GM23338 (cell line): ENCODE results near the gene OPN3. TPM values are rescaled to one million over a fixed set of nuclear protein-coding genes. Genes with fewer than 3 reads are reported as not detected.

Experiments used
- ATAC-seq: fragments of 200-7000 bp; cut with Tn5 transposase; 3 replicates; pipeline ENCODE4 v1.9.1; 2020
- DNase-seq: peaks from one replicate; pipeline ENCODE4 v3.0.0-alpha.2; 2015; ENCODE audit warnings: low spot score
- H2AFZ ChIP-seq: fragments of 200-600 bp; sonication (generic); 2 replicates; pipeline ENCODE4 v1.8.0; 2016; ENCODE audit warnings: antibody characterized with exemption, mild to moderate bottlenecking, moderate library complexity
- H3F3A ChIP-seq: fragments of 200-600 bp; sonication (generic); replicated peaks from 2 replicates; pipeline ENCODE4 v1.8.0; 2017; ENCODE audit warnings: antibody characterized with exemption, mixed run types, low read depth
- H3K27ac ChIP-seq: fragments of 200-600 bp; sonication (generic); 2 replicates; pipeline ENCODE4 v1.6.1; 2016; ENCODE audit warnings: low read depth
- H3K27me3 ChIP-seq: fragments of 200-600 bp; sonication (generic); 2 replicates; pipeline ENCODE4 v1.8.0; 2016; ENCODE audit warnings: mild to moderate bottlenecking, mixed run types, moderate library complexity; ENCODE audit not compliant: insufficient read depth
- H3K36me3 ChIP-seq: fragments of 200-600 bp; sonication (generic); 2 replicates; pipeline ENCODE4 v1.8.0; 2016; ENCODE audit warnings: mild to moderate bottlenecking; ENCODE audit not compliant: insufficient read depth
- H3K4me1 ChIP-seq: fragments of 200-600 bp; sonication (generic); 2 replicates; pipeline ENCODE4 v1.8.0; 2016; ENCODE audit warnings: mild to moderate bottlenecking, moderate library complexity; ENCODE audit not compliant: insufficient read depth
- H3K4me2 ChIP-seq: fragments of 200-600 bp; sonication (generic); 2 replicates; pipeline ENCODE4 v1.7.1; 2017; ENCODE audit warnings: mixed run types
- H3K4me3 ChIP-seq: fragments of 200-600 bp; sonication (generic); 2 replicates; pipeline ENCODE4 v1.6.1; 2016; ENCODE audit warnings: mixed run types
- H3K79me2 ChIP-seq: fragments of 200-600 bp; sonication (generic); replicated peaks from 2 replicates; pipeline ENCODE4 v1.8.0; 2017; ENCODE audit warnings: mild to moderate bottlenecking; ENCODE audit not compliant: insufficient read depth
- H3K9me2 ChIP-seq: fragments of 200-600 bp; sonication (generic); 2 replicates; pipeline ENCODE4 v1.8.0; 2017; ENCODE audit not compliant: insufficient read depth
- H4K20me1 ChIP-seq: fragments of 200-600 bp; sonication (generic); replicated peaks from 2 replicates; pipeline ENCODE4 v1.8.0; 2017; ENCODE audit warnings: mild to moderate bottlenecking; ENCODE audit not compliant: insufficient read depth
- H3K27ac Mint-ChIP-seq: 2 replicates; pipeline ENCODE4 v1.8.0; 2020; ENCODE audit warnings: inconsistent platforms, mild to moderate bottlenecking, moderate library complexity, mixed read lengths
- H3K27me3 Mint-ChIP-seq: 3 replicates; pipeline ENCODE4 v1.8.0; 2022; ENCODE audit warnings: low read depth, mild to moderate bottlenecking, moderate library complexity, mixed read lengths, inconsistent platforms; ENCODE audit not compliant: insufficient read depth, poor library complexity
- H3K36me3 Mint-ChIP-seq: 3 replicates; pipeline ENCODE4 v1.8.0; 2021; ENCODE audit warnings: low read depth, mild to moderate bottlenecking, inconsistent platforms, moderate library complexity, mixed read lengths
- H3K4me1 Mint-ChIP-seq: 3 replicates; pipeline ENCODE4 v1.8.0; 2020; ENCODE audit warnings: mild to moderate bottlenecking, inconsistent platforms, mixed read lengths
- H3K4me3 Mint-ChIP-seq: 3 replicates; pipeline ENCODE4 v1.8.0; 2021; ENCODE audit warnings: moderate library complexity, mild to moderate bottlenecking, inconsistent platforms, mixed read lengths
- H3K9me3 Mint-ChIP-seq: 3 replicates; pipeline ENCODE4 v1.8.0; 2020; ENCODE audit warnings: moderate library complexity, mild to moderate bottlenecking, inconsistent platforms, mixed read lengths
- CREB1 ChIP-seq: fragments of 250-450 bp; sonication (Bioruptor Pico); IDR thresholded peaks from 2 replicates; pipeline ENCODE4 v1.5.0; 2020; ENCODE audit warnings: low read depth, mild to moderate bottlenecking, moderate library complexity
- CTCF ChIP-seq, 2 experiments: fragments of 200-600 bp in 1 of 2; sonication (generic) in 1 of 2; conservative IDR thresholded peaks; 2 replicates each; pipeline versions ENCODE4 v1.5.1 to v1.6.1; 2016 to 2017; ENCODE audit warnings: antibody characterized with exemption in 2 of 2, low read depth in 2 of 2, mild to moderate bottlenecking in 2 of 2, moderate library complexity in 1 of 2
- ETS1 ChIP-seq: IDR thresholded peaks from 2 replicates; pipeline ENCODE4 v1.6.1; 2016; ENCODE audit warnings: antibody characterized with exemption
- EZH2 ChIP-seq: fragments of 200-600 bp; sonication (generic); IDR thresholded peaks from one replicate; pipeline ENCODE4 v1.8.0; 2017; ENCODE audit warnings: antibody characterized with exemption, mild to moderate bottlenecking, low read depth; ENCODE audit not compliant: unreplicated experiment
- EZH2phosphoT487 ChIP-seq: fragments of 200-600 bp; sonication (generic); IDR thresholded peaks from one replicate; pipeline ENCODE4 v1.8.1; 2018; ENCODE audit warnings: antibody characterized with exemption; ENCODE audit not compliant: unreplicated experiment
- JUNB ChIP-seq: IDR thresholded peaks from one replicate; pipeline ENCODE4 v1.6.1; 2016; ENCODE audit warnings: antibody characterized with exemption; ENCODE audit not compliant: unreplicated experiment
- NANOG ChIP-seq: IDR thresholded peaks from 2 replicates; pipeline ENCODE4 v1.6.1; 2016; ENCODE audit warnings: antibody characterized with exemption, borderline replicate concordance
- POLR2AphosphoS5 ChIP-seq: IDR thresholded peaks from 2 replicates; pipeline ENCODE4 v1.6.1; 2016; ENCODE audit warnings: antibody characterized with exemption, low read depth
- REST ChIP-seq: IDR thresholded peaks from one replicate; pipeline ENCODE4 v1.6.1; 2018; ENCODE audit warnings: antibody characterized with exemption; ENCODE audit not compliant: unreplicated experiment
- STAT1 ChIP-seq: IDR thresholded peaks from one replicate; pipeline ENCODE4 v1.6.1; 2016; ENCODE audit warnings: antibody characterized with exemption; ENCODE audit not compliant: unreplicated experiment
- ZNF114 ChIP-seq: fragments of 250-450 bp; sonication (Bioruptor Pico); IDR thresholded peaks from 2 replicates; pipeline ENCODE4 v1.5.0; 2020; ENCODE audit warnings: mild to moderate bottlenecking, moderate library complexity
- ZNF462 ChIP-seq: fragments of 250-450 bp; sonication (Bioruptor Pico); IDR thresholded peaks from 2 replicates; pipeline ENCODE4 v1.5.0; 2020; ENCODE audit warnings: mild to moderate bottlenecking, moderate library complexity
- polyA plus RNA-seq: library from polyadenylated mRNA; unstranded; fragments of >200 nt; fragmentation: Nextera tagmentation; extraction: Ambion mirVana; gene quantifications from 2 replicates; pipeline ENCODE4 v1.2.1, GENCODE V29; 2016
- total RNA-seq: library from RNA; depleted of rRNA; stranded (reverse); fragments of >200 nt; shearing (Covaris generic); gene quantifications from 2 replicates; pipeline ENCODE4 v1.2.3, GENCODE V29; 2014

OPN3 gene
- total and polyA plus RNA-seq, 2 experiments from 2014 or later, result 23.7 to 46.8 TPM

GRCh38 chr1:241615043-241615974 lies 24.9 kb downstream of the OPN3 start (continued):
- TF ChIP-seq EZH2, result no peak

- Mint-ChIP-seq H3K4me1 (no peaks in the 10 kb centered on the region), H3K9me3 (no peaks in the 10 kb centered on the region), H3K27ac (no peak overlapping the region), H3K27me3 (peaks cover 4% of the 10 kb centered on the region), H3K4me3 (no peak overlapping the region), H3K36me3 (no peaks in the 10 kb centered on the region)
- Histone ChIP-seq H3K4me2 (no peak overlapping the region), H3F3A (no peaks in the 10 kb centered on the region), H3K4me3 (no peak overlapping the region), H2AFZ (no peak overlapping the region), H3K36me3 (no peaks in the 10 kb centered on the region), H3K4me1 (no peaks in the 10 kb centered on the region), H3K27me3 (no peaks in the 10 kb centered on the region), H3K27ac (no peak overlapping the region), H3K79me2 (no peaks in the 10 kb centered on the region), H3K9me2 (no peaks in the 10 kb centered on the region), H4K20me1 (no peaks in the 10 kb centered on the region)
- ATAC-seq (no peak), DNase-seq (no peak)
- TF ChIP-seq ZNF114 (CRISPR knock-in tag), result no peak
- no peak for TF ChIP-seq ETS1
- TF ChIP-seq EZH2, result no peak
- TF ChIP-seq REST, result no peak
- TF ChIP-seq CREB1 (CRISPR knock-in tag), result no peak
- no peak for TF ChIP-seq STAT1
- TF ChIP-seq JUNB, result no peak
- no peak for TF ChIP-seq EZH2phosphoT487
- TF ChIP-seq NANOG, result no peak
- no peak for TF ChIP-seq CTCF (conservative IDR thresholded peaks at IDR 0.05; ENCODE audit: low read depth in 2 of 2)
- TF ChIP-seq ZNF462, result no peak
- TF ChIP-seq POLR2AphosphoS5, result no peak
Measured at GRCh38 chr1:241614572-241614971, 25.6 kb downstream of the OPN3 start.
